K562 (cell line): ENCODE data around the gene TTC23L. TPM values are rescaled to one million over a fixed set of nuclear protein-coding genes. Genes with fewer than 3 reads are reported as not detected.

Experiments used
- ATAC-seq: fragments of 200-7000 bp; cut with Tn5 transposase; 3 replicates; pipeline ENCODE4 v1.9.1; 2020; ENCODE audit warnings: moderate library complexity
- BruUV-seq: library from RNA; stranded (reverse); fragments of 400-500 nt; replicated peaks from 2 replicates; lab custom pipeline; 2021; lab: Mats Ljungman, UMichigan
- CTCF ChIA-PET: fragments of 300-600 bp; formaldehyde crosslinking; extraction: SDS; loops from one replicate; lab custom pipeline; 2021; ENCODE audit warnings: low intra/inter-chr PET ratio; lab: Yijun Ruan, JAX
- POLR2A ChIA-PET: fragments of 300-600, 350-650 bp; sonication (Branson Sonifier 250); formaldehyde crosslinking; extraction: SDS; loops from one replicate; lab custom pipeline; 2021; ENCODE audit warnings: antibody characterized with exemption, inconsistent platforms; lab: Yijun Ruan, JAX
- DNase-seq, 4 experiments: peaks; one replicate each; pipeline versions ENCODE4 v3.0.0 to v3.0.0-alpha.2; 2011 to 2018; ENCODE audit warnings: low spot score in 3 of 4, mixed read lengths in 3 of 4; ENCODE audit errors: extremely low read depth in 1 of 4
- FAIRE-seq: peaks from 2 replicates; lab custom pipeline; 2011; peaks lifted over from hg19 to GRCh38; lab: Jason Lieb, UNC
- H2AFZ ChIP-seq: 2 replicates; pipeline ENCODE4 v1.6.0; 2011; ENCODE audit warnings: low read depth, low read length, control low read depth, inconsistent platforms
- H3K27ac ChIP-seq: fragments of 200-600 bp; 3 replicates; pipeline ENCODE4 v1.8.0; 2011; ENCODE audit warnings: low read depth, mild to moderate bottlenecking, control low read depth, inconsistent platforms, low read length, moderate library complexity, mixed read lengths; ENCODE audit errors: extremely low read depth
- H3K27me3 ChIP-seq, 2 experiments: fragments of 300-600 bp in 1 of 2; 2 replicates in 1 of 2; 3 replicates in 1 of 2; pipeline versions ENCODE4 v1.6.0 to v1.8.0; 2011; ENCODE audit warnings: inconsistent platforms in 2 of 2, low read length in 2 of 2, mild to moderate bottlenecking in 1 of 2, mixed read lengths in 1 of 2, moderate library complexity in 1 of 2; ENCODE audit not compliant: control insufficient read depth in 2 of 2, insufficient read depth in 2 of 2
- H3K36me3 ChIP-seq: fragments of 300-600 bp; 3 replicates; pipeline ENCODE4 v1.8.0; 2011; ENCODE audit warnings: mild to moderate bottlenecking, low read length, inconsistent platforms; ENCODE audit not compliant: control insufficient read depth, insufficient read depth
- H3K4me1 ChIP-seq, 2 experiments: fragments of 200-600 bp in 1 of 2; replicated peaks in 1 of 2; 2 replicates in 1 of 2; 3 replicates in 1 of 2; pipeline versions ENCODE4 v1.5.1 to v1.8.0; 2011; ENCODE audit warnings: inconsistent platforms in 2 of 2, low read length in 2 of 2, mild to moderate bottlenecking in 1 of 2, mixed read lengths in 1 of 2, moderate library complexity in 1 of 2; ENCODE audit not compliant: control insufficient read depth in 2 of 2, insufficient read depth in 2 of 2
- H3K4me2 ChIP-seq: 2 replicates; pipeline ENCODE4 v1.6.1; 2011; ENCODE audit warnings: low read length, control low read depth, inconsistent platforms, mixed read lengths; ENCODE audit not compliant: insufficient read depth
- H3K4me3 ChIP-seq: fragments of 200-600 bp; sonication (generic), shearing (Covaris generic); 2 replicates; pipeline ENCODE4 v1.5.1; 2016; ENCODE audit warnings: control low read depth, inconsistent platforms
- H3K79me2 ChIP-seq: fragments of 200-600 bp; 3 replicates; pipeline ENCODE4 v1.8.0; 2011; ENCODE audit warnings: low read length, inconsistent platforms; ENCODE audit not compliant: control insufficient read depth, insufficient read depth
- H3K9ac ChIP-seq, 2 experiments: 2 replicates each; pipeline versions ENCODE4 v1.6.0 to v1.6.1; 2011; ENCODE audit warnings: low read depth in 2 of 2, low read length in 2 of 2, control low read depth in 1 of 2, inconsistent platforms in 1 of 2, mild to moderate bottlenecking in 1 of 2, mixed read lengths in 1 of 2; ENCODE audit not compliant: insufficient read depth in 1 of 2
- H3K9me1 ChIP-seq: one replicate; pipeline ENCODE4 v1.6.0; 2011; ENCODE audit warnings: inconsistent platforms, mild to moderate bottlenecking, low read length, moderate library complexity; ENCODE audit not compliant: control insufficient read depth, insufficient read depth
- H3K9me3 ChIP-seq: replicated peaks from 2 replicates; pipeline ENCODE4 v1.5.1; 2011; ENCODE audit warnings: low read depth, low read length, inconsistent platforms; ENCODE audit not compliant: control insufficient read depth, insufficient read depth
- H4K20me1 ChIP-seq: replicated peaks from 2 replicates; pipeline ENCODE4 v1.6.1; 2011; ENCODE audit warnings: low read length, inconsistent platforms, mixed read lengths; ENCODE audit not compliant: control insufficient read depth, insufficient read depth
- GABPA ChIP-seq: fragments of 200-800 bp; sonication (Bioruptor generic); conservative IDR thresholded peaks from 2 replicates; pipeline ENCODE4 v1.6.1; 2016; ENCODE audit warnings: low read depth, missing genetic modification characterization, missing compliant biosample characterization
- MTA3 ChIP-seq: fragments of 450-650 bp; formaldehyde crosslinking; IDR thresholded peaks from 2 replicates; pipeline ENCODE4 v1.6.1; 2017; ENCODE audit warnings: mild to moderate bottlenecking, borderline replicate concordance
- RBM25 ChIP-seq: fragments of 200-400 bp; formaldehyde crosslinking; IDR thresholded peaks from 2 replicates; pipeline ENCODE4 v1.6.1; 2018; ENCODE audit warnings: low read length, low read depth, moderate library complexity; ENCODE audit not compliant: severe bottlenecking
- TAL1 ChIP-seq: fragments of 450-650 bp; IDR thresholded peaks from 2 replicates; pipeline ENCODE4 v1.6.1; 2016; ENCODE audit warnings: mild to moderate bottlenecking
- ZNF431 ChIP-seq: sonication (generic); formaldehyde crosslinking; IDR thresholded peaks from 2 replicates; pipeline ENCODE4 v1.8.0; 2022; ENCODE audit warnings: mild to moderate bottlenecking, missing genetic modification reagents
- WGBS: fragments of 100-300 bp; shearing (Covaris generic); methylation state at CpG from one replicate; pipeline ENCODE4 v1.1.6; 2016; ENCODE audit warnings: low coverage, mixed read lengths; ENCODE audit not compliant: insufficient coverage; ENCODE audit errors: missing lambda C conversion rate; 5-methylcytosine and 5-hydroxymethylcytosine counted together
- in situ Hi-C: fragments of 300-500 bp; cut with MboI; formaldehyde crosslinking; loops from 4 replicates; pipeline ENCODE4 v1.15.0; 2018; ENCODE audit warnings: inconsistent platforms, mixed read lengths
- intact Hi-C: fragments of 100-400 bp; cut with micrococcal nuclease; formaldehyde crosslinking; loops from 2 replicates; pipeline ENCODE4 v1.14.2; 2022
- polyA plus RNA-seq, 8 experiments: library from polyadenylated mRNA; depleted of rRNA in 4 of 8; stranded (reverse) in 5 of 8; unstranded in 3 of 8; fragments of >200 nt; fragmentation: Nextera tagmentation in 2 of 8; fragmentation: Illumina TruSeq in 1 of 8; extraction: Ambion mirVana in 2 of 8; extraction: Trizol in 1 of 8; gene quantifications; 2 replicates each; pipeline versions ENCODE4 v1.2.1 to v1.2.3, GENCODE V29; 2011 to 2014; ENCODE audit warnings: inconsistent platforms in 1 of 8, missing spikeins in 1 of 8
- total RNA-seq, 7 experiments: library from RNA; depleted of rRNA in 6 of 7; stranded (reverse); fragments of >200 nt in 6 of 7; fragmentation: Illumina TruSeq in 2 of 7; extraction: Trizol in 2 of 7; gene quantifications; 2 replicates each; pipeline versions ENCODE4 v1.2.1 to v1.2.3, GENCODE V29; 2011 to 2021; ENCODE audit warnings: low replicate concordance in 1 of 7
- TF ChIP-seq, protein P1 (sequence below): IDR thresholded peaks from 3 replicates; pipeline ENCODE4 v1.6.1; 2011; ENCODE audit warnings: borderline replicate concordance, mild to moderate bottlenecking, moderate library complexity; ENCODE audit not compliant: insufficient read length; ENCODE audit errors: extremely low read depth
- TF ChIP-seq, protein P2 (sequence below): fragments of 250-450 bp; sonication (Bioruptor Pico); IDR thresholded peaks from 2 replicates; pipeline ENCODE4 v1.5.1; 2021; ENCODE audit warnings: mild to moderate bottlenecking

TTC23L gene
- total and polyA plus RNA-seq, 9 of the 15 experiments (the other 6 are each of a cell fraction or from before 2014, with no cell fraction given): 0.03 to 0.32 (median 0.14) TPM; not detected in 2

DNA sequence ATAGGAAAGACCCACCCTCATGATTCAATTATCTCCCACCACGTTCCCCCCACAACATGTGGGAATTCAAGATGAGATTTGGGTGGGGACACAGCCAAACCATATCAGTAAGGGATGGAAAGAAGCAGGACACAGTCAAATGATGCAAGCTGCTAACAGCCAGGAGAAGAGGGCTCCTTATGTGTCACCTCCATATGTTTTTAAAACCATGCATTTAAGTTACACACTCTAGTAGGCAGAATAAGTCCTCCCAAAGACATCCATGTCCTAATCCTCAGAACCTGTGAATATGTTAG lies 4.2 kb upstream of the TTC23L start:
- H3K9me1 ChIP-seq: no peaks in the 10 kb centered on the region
- no peaks in the 10 kb centered on the region for H4K20me1 ChIP-seq
- no peak overlapping the region for H3K4me2 ChIP-seq
- H3K4me1 ChIP-seq: peaks cover 0 to 11% of the 10 kb centered on the region in 2 experiments; a peak in 2 of 5 replicates
- no peak overlapping the region for H3K9ac ChIP-seq
- H3K27me3 ChIP-seq: no peaks in the 10 kb centered on the region
- TF ChIP-seq ZNF431 (0 out of 2 replicates have a peak, but pooled peaks have one; percentile 18), MTA3 (no peak)
- TF ChIP-seq, all 486 proteins: peak for 1
- ChIA-PET CTCF (no interaction called here), POLR2A (interaction anchor here (1.4 kb wide), 1 partner anchor 10 kb away, joined by 5 read pairs; no protein-coding TSS in a partner anchor)
- no TSS peak for BruUV-seq
- 13% methylated on average over 1 of the region's 1 CpG for WGBS
- in situ Hi-C loops (no loop called here), intact Hi-C loops (loop anchor here (5.0 kb wide), 1 partner anchor 63 kb away; no protein-coding TSS in a partner anchor)
- DNase-seq: no peak
- no peaks in the 10 kb centered on the region for H3K79me2 ChIP-seq
- H3K9me3 ChIP-seq: no peaks in the 10 kb centered on the region
- peaks cover 17% of the 10 kb centered on the region; the same call in 1 of the 3 replicates for H3K36me3 ChIP-seq
- no peak overlapping the region for H3K27ac ChIP-seq
- FAIRE-seq: no peak
- no peak overlapping the region for H2AFZ ChIP-seq
- no peak for ATAC-seq
- no peak overlapping the region for H3K4me3 ChIP-seq

DNA sequence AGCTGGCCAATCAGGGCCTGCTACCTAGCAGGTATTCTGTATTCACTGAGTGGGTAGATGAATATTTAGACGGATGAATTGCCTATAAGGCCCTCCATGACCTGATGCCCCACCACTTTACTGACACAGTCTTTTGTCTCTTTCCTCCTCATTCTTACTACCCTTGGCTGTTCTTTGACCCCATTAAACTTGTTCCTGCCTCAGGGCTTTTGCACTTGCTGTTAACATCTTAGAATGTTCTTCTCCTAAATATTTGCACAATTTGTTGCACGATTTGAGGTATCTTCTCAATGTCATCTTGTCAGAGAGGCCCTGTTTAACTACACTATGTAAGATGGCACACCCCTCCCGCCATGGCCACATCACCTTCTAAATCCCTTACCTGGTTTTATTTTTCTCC lies 3.3 kb upstream of the TTC23L start:
- no TSS peak for BruUV-seq
- H2AFZ ChIP-seq: no peak overlapping the region
- TF ChIP-seq, protein P1, sequence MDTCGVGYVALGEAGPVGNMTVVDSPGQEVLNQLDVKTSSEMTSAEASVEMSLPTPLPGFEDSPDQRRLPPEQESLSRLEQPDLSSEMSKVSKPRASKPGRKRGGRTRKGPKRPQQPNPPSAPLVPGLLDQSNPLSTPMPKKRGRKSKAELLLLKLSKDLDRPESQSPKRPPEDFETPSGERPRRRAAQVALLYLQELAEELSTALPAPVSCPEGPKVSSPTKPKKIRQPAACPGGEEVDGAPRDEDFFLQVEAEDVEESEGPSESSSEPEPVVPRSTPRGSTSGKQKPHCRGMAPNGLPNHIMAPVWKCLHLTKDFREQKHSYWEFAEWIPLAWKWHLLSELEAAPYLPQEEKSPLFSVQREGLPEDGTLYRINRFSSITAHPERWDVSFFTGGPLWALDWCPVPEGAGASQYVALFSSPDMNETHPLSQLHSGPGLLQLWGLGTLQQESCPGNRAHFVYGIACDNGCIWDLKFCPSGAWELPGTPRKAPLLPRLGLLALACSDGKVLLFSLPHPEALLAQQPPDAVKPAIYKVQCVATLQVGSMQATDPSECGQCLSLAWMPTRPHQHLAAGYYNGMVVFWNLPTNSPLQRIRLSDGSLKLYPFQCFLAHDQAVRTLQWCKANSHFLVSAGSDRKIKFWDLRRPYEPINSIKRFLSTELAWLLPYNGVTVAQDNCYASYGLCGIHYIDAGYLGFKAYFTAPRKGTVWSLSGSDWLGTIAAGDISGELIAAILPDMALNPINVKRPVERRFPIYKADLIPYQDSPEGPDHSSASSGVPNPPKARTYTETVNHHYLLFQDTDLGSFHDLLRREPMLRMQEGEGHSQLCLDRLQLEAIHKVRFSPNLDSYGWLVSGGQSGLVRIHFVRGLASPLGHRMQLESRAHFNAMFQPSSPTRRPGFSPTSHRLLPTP: no peak
- no peak for TF ChIP-seq TAL1
- TF ChIP-seq, protein P2, sequence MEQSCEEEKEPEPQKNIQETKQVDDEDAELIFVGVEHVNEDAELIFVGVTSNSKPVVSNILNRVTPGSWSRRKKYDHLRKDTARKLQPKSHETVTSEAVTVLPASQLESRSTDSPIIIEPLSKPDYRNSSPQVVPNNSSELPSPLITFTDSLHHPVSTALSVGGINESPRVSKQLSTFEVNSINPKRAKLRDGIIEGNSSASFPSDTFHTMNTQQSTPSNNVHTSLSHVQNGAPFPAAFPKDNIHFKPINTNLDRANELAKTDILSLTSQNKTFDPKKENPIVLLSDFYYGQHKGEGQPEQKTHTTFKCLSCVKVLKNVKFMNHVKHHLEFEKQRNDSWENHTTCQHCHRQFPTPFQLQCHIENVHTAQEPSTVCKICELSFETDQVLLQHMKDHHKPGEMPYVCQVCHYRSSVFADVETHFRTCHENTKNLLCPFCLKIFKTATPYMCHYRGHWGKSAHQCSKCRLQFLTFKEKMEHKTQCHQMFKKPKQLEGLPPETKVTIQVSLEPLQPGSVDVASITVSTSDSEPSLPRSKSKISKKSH (CRISPR knock-in tag): no peak
- no peak for TF ChIP-seq GABPA (tag)
- peak; percentile 21 for TF ChIP-seq RBM25
- TF ChIP-seq, all 486 proteins: peak for 1
- no peak overlapping the region for H3K4me2 ChIP-seq
- peaks cover 0 to 14% of the 10 kb centered on the region in 2 experiments; a peak in 2 of 5 replicates for H3K4me1 ChIP-seq
- FAIRE-seq (no peak), DNase-seq (no peak), ATAC-seq (no peak)
- no peak overlapping the region for H3K27ac ChIP-seq
- H3K27me3 ChIP-seq: no peaks in the 10 kb centered on the region
- H3K36me3 ChIP-seq: peaks cover 8% of the 10 kb centered on the region; the same call in 1 of the 3 replicates
- no peaks in the 10 kb centered on the region for H4K20me1 ChIP-seq
- ChIA-PET CTCF (interaction anchor here (0.6 kb wide), 1 partner anchor 154 kb away, joined by 3 read pairs; no protein-coding TSS in a partner anchor), POLR2A (interaction anchor here (0.8 to 1.3 kb wide), 2 partner anchors 9 to 18 kb away, joined by 3 to 4 read pairs; no protein-coding TSS in a partner anchor)
- no peaks in the 10 kb centered on the region for H3K9me3 ChIP-seq
- no peaks in the 10 kb centered on the region for H3K9me1 ChIP-seq
- no peak overlapping the region for H3K4me3 ChIP-seq
- no peak overlapping the region for H3K9ac ChIP-seq
- no peaks in the 10 kb centered on the region for H3K79me2 ChIP-seq
- WGBS: 23% methylated on average over 3 of the region's 3 CpGs
- intact Hi-C loops (no loop called here), in situ Hi-C loops (no loop called here)
